NCI-H82 treated with DMSO at 0.1 percent for 48 hours (cell line): ENCODE data around the gene OAS1.
"Not testable (repeated sequence)": the region's sequence is repeated elsewhere in the genome, so short reads cannot be mapped to it uniquely, and the experiment has no call there.

Source experiments
- DNase-seq: peaks from one replicate; lab custom pipeline; 2025; ENCODE audit not compliant: unreplicated experiment; lab: John Stamatoyannopoulos, UW

OAS1 gene

GRCh38 chr12:112936927-112937326 is 30.2 kb downstream of the OAS1 start:
- no peak for DNase-seq

- DNase-seq: no peak
These were observed 31.3 kb downstream of the OAS1 start, which contains the start of gene OAS3 for GRCh38 chr12:112937741-112938719. OAS3 (plus strand) TSS chr12:112938474; CDS start chr12:112938531, 57 bp downstream.

- DNase-seq: no peak
These were observed 32.0 kb downstream of the OAS1 start for GRCh38 chr12:112938751-112939150.

DNA sequence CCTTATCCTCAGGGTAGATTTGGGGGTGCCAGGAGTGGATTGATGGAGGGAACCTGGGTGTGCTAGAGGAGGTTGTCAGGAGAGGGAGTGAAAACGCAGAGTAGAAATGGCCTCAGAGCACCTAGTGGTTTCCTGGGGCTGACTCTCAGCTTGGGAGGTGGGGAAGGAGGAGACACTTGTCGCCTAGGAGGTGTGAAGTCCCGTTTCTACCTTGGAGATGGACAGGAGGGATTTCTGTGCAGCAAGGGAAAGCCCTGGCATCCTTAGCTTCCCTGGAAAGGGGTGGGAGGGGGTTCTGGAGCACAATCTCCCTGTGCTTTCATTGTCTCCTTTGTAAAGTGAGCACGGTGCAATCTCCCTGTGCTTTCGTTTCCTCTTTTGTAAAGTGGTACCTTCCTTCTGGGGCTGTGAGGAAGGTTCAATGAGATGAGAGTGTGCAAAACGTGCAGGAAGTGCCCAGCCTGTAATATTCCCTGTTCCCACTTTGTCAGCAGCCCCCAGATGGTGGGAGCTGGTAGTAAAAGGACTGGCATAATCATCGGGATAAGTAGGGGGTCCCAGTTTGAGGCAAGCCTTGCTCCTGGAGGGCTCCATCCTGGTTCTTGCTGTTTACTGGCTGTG is 33.1 kb downstream of the OAS1 start:
- DNase-seq: no peak

DNA sequence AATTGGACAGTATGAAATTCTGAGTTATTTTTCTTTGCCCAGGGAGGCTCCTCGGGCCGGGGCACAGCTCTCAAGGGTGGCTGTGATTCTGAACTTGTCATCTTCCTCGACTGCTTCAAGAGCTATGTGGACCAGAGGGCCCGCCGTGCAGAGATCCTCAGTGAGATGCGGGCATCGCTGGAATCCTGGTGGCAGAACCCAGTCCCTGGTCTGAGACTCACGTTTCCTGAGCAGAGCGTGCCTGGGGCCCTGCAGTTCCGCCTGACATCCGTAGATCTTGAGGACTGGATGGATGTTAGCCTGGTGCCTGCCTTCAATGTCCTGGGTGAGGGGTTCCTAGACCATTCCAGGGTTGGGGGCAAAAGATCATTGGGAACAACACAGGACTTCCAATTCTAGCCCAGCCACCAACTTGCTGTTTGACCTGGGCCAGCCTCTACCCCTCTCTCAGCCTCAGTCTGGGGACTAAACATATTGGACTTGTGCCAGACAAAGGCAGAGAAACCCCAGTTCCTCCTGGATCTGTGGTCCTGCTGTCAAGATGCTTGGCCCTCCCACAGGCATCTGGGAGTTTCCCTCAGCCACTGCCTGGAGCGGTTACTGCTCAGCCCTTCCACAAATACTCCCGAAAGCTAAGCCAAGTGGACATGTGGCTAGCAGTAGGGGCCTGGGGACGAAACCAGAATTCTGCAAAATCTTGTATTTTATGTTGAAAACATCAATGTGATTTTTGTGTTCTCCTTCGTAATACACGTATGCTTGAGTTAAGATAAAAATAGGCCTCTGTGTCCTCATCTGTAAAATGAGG is 35.0 kb downstream of the OAS1 start:
- no peak for DNase-seq

DNA sequence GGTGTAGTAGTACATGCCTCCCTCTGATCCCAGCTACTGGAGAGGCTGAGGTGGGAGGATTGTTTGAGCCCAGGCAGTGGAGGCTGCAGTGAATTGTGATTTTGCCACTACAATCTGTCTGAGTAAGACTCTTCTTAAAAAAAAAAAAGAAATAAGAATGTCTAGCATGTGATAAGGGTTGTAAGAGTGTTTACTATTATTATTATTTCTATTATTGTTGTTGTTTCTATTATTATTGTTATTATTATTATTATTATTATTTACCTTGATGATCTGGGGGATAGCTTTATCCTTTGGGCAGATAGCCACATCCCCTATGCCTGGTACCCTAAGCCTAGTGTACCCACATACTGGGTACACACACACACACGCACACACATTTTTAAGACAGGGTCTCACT is 35.8 kb downstream of the OAS1 start:
- DNase-seq: no peak

GRCh38 chr12:112944024-112944690 is 37.4 kb downstream of the OAS1 start:
- DNase-seq: no peak

DNA sequence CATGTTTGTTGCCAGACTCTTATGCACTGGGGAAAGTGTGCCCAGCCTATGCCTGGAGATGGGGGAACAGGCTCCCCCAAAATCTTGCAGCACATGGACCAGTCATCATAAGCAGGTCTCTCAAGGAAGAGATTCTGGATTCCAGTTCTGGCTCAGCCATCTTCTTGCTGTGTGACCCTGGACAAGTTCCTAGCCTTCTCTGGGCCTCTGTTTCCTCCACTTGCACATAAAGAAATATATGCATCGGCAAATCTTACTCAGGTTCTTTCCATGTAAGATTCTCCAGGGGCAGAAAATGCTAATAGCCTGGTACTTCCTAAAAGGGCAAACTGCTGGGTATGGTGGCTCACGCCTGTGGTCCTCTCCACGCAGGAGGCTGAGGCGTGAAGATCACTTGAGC is 38.8 kb downstream of the OAS1 start:
- no peak for DNase-seq

GRCh38 chr12:112946236-112947000 is 39.7 kb downstream of the OAS1 start:
- DNase-seq: no peak

DNA sequence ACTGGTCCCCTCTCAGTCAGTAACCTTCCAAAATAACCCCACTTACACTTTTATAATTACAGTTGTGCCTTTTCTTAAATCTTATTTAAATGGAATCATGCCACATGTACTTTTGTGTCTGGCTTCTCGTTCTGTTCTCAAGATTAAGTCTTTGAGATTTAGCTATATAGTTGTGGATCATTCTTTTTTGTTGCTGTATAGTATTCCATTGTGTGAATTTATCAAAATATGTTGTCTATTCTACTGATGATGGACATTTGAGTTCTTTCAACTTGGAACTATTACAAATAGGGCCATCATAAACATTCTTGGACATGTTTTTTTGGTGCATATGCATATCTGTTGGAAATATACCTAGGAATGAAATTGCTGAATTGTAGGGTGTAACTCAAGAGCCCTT is 40.6 kb downstream of the OAS1 start:
- DNase-seq: no peak

DNA sequence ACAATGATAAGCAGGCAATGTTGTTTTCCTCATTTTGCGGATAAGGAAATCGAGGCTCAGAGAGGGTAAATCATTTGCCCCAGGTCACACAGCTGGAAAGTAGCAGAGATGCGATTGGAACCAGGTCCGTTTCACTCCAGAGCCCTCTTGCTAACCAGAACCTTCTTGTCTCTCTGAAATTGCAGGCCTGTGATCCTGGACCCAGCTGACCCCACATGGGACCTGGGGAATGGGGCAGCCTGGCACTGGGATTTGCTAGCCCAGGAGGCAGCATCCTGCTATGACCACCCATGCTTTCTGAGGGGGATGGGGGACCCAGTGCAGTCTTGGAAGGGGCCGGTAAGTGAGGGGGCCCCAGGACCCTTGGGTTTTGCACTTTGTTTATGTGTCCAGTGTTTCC is 41.0 kb downstream of the OAS1 start:
- no peak for DNase-seq

GRCh38 chr12:112948806-112949205 is 42.0 kb downstream of the OAS1 start:
- DNase-seq: no peak

GRCh38 chr12:112950701-112951100 is 43.9 kb downstream of the OAS1 start:
- DNase-seq: no peak

GRCh38 chr12:112957125-112957524 is 50.4 kb downstream of the OAS1 start:
- not testable (repeated sequence) for DNase-seq

DNA sequence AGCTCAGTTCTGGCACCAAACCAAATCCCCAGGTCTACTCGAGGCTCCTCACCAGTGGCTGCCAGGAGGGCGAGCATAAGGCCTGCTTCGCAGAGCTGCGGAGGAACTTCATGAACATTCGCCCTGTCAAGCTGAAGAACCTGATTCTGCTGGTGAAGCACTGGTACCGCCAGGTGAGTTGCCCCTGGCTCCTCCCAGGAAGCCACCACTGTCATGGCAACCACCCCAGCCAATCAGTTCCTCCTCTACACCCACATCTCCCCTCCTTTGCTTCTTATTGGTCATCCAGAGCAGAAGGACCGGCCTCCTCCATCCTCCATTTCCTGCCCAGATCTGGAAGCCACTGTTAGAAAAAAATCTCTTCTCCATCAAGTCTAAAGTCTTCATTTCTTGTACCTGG is 54.3 kb downstream of the OAS1 start:
- DNase-seq: no peak

DNA sequence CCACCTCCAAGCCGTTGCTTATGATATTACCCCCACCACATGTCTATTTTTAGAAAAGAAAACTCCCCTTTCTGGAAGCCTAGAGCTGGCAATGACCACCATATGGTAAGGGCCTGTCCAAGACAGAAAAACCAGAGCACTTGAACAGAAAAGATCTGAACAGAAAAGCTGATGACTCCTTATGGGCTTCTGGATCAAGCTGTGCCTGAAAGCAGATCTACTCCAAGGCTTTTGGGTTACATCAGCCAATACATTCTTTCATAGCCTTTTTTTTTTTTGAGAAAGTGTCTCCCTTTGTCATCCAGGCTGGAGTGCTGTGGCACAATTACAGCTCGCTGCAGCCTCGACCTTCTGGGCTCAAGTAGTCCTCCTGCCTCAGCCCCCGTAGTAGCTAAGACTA is 54.8 kb downstream of the OAS1 start:
- DNase-seq: no peak

DNA sequence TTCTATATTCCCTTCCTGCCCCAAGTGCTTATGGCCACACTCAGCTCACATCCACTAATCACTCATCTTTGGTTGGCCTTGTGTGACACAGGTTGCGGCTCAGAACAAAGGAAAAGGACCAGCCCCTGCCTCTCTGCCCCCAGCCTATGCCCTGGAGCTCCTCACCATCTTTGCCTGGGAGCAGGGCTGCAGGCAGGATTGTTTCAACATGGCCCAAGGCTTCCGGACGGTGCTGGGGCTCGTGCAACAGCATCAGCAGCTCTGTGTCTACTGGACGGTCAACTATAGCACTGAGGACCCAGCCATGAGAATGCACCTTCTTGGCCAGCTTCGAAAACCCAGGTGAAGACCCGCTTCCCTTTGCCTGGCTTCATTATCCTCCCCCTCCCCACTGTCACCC is 55.8 kb downstream of the OAS1 start:
- no peak for DNase-seq

DNA sequence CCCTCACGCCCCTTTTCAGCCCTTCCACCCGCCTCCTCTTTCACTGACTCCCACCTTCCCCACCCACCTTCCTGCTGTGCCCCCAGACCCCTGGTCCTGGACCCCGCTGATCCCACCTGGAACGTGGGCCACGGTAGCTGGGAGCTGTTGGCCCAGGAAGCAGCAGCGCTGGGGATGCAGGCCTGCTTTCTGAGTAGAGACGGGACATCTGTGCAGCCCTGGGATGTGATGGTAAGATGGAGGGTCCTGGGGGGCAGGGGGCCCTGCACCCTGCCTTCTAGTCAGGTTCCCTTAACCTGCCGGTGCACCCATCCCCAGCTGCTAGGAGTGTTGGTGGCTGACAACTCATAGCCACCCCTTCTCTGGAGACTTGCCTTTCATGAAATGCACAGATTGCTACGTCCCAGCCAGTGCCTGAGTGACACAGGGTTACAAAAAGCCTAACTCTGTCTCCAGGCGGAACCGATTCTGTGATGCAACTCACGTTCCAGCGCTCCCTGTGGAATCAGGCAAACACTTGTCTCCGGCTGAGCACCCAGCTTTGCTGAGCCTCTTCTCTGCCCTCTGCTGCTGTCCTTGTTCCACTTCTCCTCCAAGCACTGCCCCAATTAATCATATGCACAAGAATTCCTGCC is 56.6 kb downstream of the OAS1 start:
- no peak for DNase-seq

- DNase-seq: no peak
These were observed 57.4 kb downstream of the OAS1 start for GRCh38 chr12:112964067-112964670.
